ENCODE measurements around the gene PKIB.

The PKIB gene

DNA sequence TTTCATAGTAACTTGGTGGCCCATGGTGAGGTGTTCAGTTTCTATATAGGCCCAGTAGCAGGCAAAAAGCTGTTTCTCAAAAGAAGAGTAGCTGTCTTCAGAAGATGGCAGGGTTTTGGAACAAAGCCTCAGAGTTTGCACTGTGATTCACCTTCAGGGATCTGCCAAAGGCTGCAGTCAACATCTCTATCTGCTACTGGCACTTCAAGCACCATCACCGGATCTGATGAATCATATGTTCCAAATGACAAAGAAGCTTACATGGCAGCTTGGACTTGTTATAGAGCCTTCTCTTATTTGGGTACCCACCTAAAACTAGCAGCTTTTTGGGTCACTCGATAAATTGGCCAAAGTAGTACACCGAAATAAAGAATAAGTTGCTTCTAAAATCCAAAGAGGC, 39.5 kb downstream of the PKIB start:
- Histone ChIP-seq H3K18ac (ENCODE audit: low read length) (no peak overlapping the region), H3K79me1 (ENCODE audit: low read length) (no peaks in the 10 kb centered on the region), H2BK15ac (replicated peaks; ENCODE audit: low read depth) (no peak overlapping the region), H3K9ac (ENCODE audit: low read length) (no peak overlapping the region), H2AK5ac (ENCODE audit: low read length) (no peak overlapping the region), H3K4me2 (ENCODE audit: low read length) (no peak overlapping the region), H3K4me1 (ENCODE audit: control insufficient read depth, low read depth, low read length) (no peaks in the 10 kb centered on the region), H3K23ac (ENCODE audit: low read length) (no peak overlapping the region), H3K27me3 (ENCODE audit: insufficient read depth, low read length, poor library complexity) (no peaks in the 10 kb centered on the region), H3K56ac (ENCODE audit: low read length) (no peak overlapping the region), H4K5ac (ENCODE audit: low read length) (no peak overlapping the region), H3K4me3 (ENCODE audit: low read length) (no peak overlapping the region), H3K36me3 (ENCODE audit: control insufficient read depth, insufficient read depth, low read length) (no peaks in the 10 kb centered on the region), H2BK120ac (ENCODE audit: low read depth, low read length) (no peak overlapping the region), H2BK5ac (ENCODE audit: low read length) (no peak overlapping the region), H4K8ac (ENCODE audit: low read depth, low read length) (no peak overlapping the region), H3K27ac (ENCODE audit: low read depth, low read length) (no peak overlapping the region), H3K4ac (ENCODE audit: low read depth, low read length) (no peak overlapping the region), H3K79me2 (ENCODE audit: control insufficient read depth, insufficient read depth, low read length) (no peaks in the 10 kb centered on the region)
- DNase-seq: no peak
- WGBS (ENCODE audit: extremely low coverage, insufficient coverage, low lambda C conversion rate): no CpG with 5 or more reads among the region's 3 CpGs

DNA sequence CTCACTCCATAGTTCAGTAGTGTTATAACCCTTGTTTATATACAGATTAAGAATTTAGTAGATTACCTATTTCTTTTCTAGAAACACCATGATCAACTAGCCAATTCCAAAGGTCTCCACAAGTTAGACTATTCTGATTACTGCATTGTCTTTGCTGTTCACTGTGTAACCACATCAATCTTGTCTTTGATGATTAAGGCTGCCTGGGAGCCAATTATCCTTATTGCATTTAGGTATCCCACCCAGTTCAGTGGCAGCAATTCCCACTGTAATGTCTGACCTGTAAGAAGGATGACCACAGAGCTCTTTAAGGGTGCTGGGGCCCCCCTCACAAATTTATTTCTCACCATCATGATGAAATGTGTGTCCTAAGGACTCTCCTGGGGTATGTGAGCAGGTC, 40.2 kb downstream of the PKIB start:
- no peak overlapping the region for H3K4me3 ChIP-seq (ENCODE audit: low read length)
- H3K18ac ChIP-seq (ENCODE audit: low read length): no peak overlapping the region
- H2BK120ac ChIP-seq (ENCODE audit: low read depth, low read length): no peak overlapping the region
- DNase-seq: no peak
- H2BK5ac ChIP-seq (ENCODE audit: low read length): no peak overlapping the region
- H3K56ac ChIP-seq (ENCODE audit: low read length): no peak overlapping the region
- H3K23ac ChIP-seq (ENCODE audit: low read length): no peak overlapping the region
- no peak overlapping the region for H4K5ac ChIP-seq (ENCODE audit: low read length)
- H3K27me3 ChIP-seq (ENCODE audit: insufficient read depth, low read length, poor library complexity): no peaks in the 10 kb centered on the region
- H4K8ac ChIP-seq (ENCODE audit: low read depth, low read length): no peak overlapping the region
- no peaks in the 10 kb centered on the region for H3K79me1 ChIP-seq (ENCODE audit: low read length)
- H3K79me2 ChIP-seq (ENCODE audit: control insufficient read depth, insufficient read depth, low read length): no peaks in the 10 kb centered on the region
- H3K4me1 ChIP-seq (ENCODE audit: control insufficient read depth, low read depth, low read length): no peaks in the 10 kb centered on the region
- H3K4me2 ChIP-seq (ENCODE audit: low read length): no peak overlapping the region
- no peak overlapping the region for H3K4ac ChIP-seq (ENCODE audit: low read depth, low read length)
- H3K27ac ChIP-seq (ENCODE audit: low read depth, low read length): no peak overlapping the region
- no peaks in the 10 kb centered on the region for H3K36me3 ChIP-seq (ENCODE audit: control insufficient read depth, insufficient read depth, low read length)
- no peak overlapping the region for H3K9ac ChIP-seq (ENCODE audit: low read length)
- no peak overlapping the region for H2AK5ac ChIP-seq (ENCODE audit: low read length)
- H2BK15ac ChIP-seq (replicated peaks; ENCODE audit: low read depth): no peak overlapping the region

DNA sequence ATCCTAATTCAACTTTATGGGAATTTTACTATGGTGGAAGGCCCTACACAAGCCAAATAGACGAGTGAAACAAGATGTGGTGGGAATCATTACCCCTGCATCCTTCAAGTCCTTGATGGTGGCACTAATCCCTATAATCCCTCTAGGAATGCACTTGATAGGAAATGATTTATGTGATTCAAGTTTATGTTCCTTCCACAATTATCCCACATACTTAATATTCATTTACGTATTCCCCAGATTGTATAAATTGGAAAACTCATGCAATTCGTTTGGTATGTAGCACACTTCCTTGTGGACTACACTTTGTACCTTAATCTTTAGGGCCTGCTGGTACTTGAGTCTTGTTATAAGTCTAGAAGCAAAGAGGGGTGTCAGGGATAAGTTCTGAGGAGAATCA, 40.8 kb downstream of the PKIB start:
- no peak overlapping the region for H3K18ac ChIP-seq (ENCODE audit: low read length)
- WGBS (ENCODE audit: extremely low coverage, insufficient coverage, low lambda C conversion rate): no CpG with 5 or more reads among the region's 3 CpGs
- H3K36me3 ChIP-seq (ENCODE audit: control insufficient read depth, insufficient read depth, low read length): no peaks in the 10 kb centered on the region
- no peaks in the 10 kb centered on the region for H3K79me2 ChIP-seq (ENCODE audit: control insufficient read depth, insufficient read depth, low read length)
- H3K4me2 ChIP-seq (ENCODE audit: low read length): no peak overlapping the region
- no peak overlapping the region for H4K5ac ChIP-seq (ENCODE audit: low read length)
- H3K23ac ChIP-seq (ENCODE audit: low read length): no peak overlapping the region
- H3K79me1 ChIP-seq (ENCODE audit: low read length): no peaks in the 10 kb centered on the region
- H4K8ac ChIP-seq (ENCODE audit: low read depth, low read length): no peak overlapping the region
- H3K4me3 ChIP-seq (ENCODE audit: low read length): no peak overlapping the region
- no peak overlapping the region for H2BK15ac ChIP-seq (replicated peaks; ENCODE audit: low read depth)
- no peak for DNase-seq
- H3K4me1 ChIP-seq (ENCODE audit: control insufficient read depth, low read depth, low read length): no peaks in the 10 kb centered on the region
- H3K27ac ChIP-seq (ENCODE audit: low read depth, low read length): no peak overlapping the region
- no peak overlapping the region for H2BK120ac ChIP-seq (ENCODE audit: low read depth, low read length)
- no peak overlapping the region for H3K4ac ChIP-seq (ENCODE audit: low read depth, low read length)
- no peak overlapping the region for H2BK5ac ChIP-seq (ENCODE audit: low read length)
- H3K9ac ChIP-seq (ENCODE audit: low read length): no peak overlapping the region
- H3K56ac ChIP-seq (ENCODE audit: low read length): no peak overlapping the region
- no peaks in the 10 kb centered on the region for H3K27me3 ChIP-seq (ENCODE audit: insufficient read depth, low read length, poor library complexity)
- no peak overlapping the region for H2AK5ac ChIP-seq (ENCODE audit: low read length)

DNA sequence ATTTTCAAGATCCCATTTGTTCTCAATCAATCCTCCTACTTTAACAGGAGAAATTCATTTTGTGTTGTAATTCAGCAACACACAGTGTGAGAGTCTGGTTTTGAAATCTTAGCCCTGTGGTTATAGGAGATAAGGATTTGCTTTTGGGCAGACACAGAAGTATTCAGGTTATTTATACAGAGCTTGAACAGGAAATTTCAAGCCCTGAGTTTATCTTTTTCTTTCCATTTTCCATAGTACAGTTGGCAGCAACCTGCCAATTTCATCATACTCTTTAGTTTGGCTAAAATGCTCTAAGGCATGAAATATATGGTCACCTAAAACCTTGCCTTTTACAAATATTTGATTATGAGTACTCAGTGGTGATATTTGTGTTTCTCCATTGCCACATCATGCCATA, 41.4 kb downstream of the PKIB start:
- Histone ChIP-seq H3K79me2 (ENCODE audit: control insufficient read depth, insufficient read depth, low read length) (no peaks in the 10 kb centered on the region), H3K9ac (ENCODE audit: low read length) (no peak overlapping the region), H3K27me3 (ENCODE audit: insufficient read depth, low read length, poor library complexity) (no peaks in the 10 kb centered on the region), H3K27ac (ENCODE audit: low read depth, low read length) (no peak overlapping the region), H3K4ac (ENCODE audit: low read depth, low read length) (no peak overlapping the region), H3K4me1 (ENCODE audit: control insufficient read depth, low read depth, low read length) (no peaks in the 10 kb centered on the region), H2AK5ac (ENCODE audit: low read length) (no peak overlapping the region), H3K18ac (ENCODE audit: low read length) (no peak overlapping the region), H3K23ac (ENCODE audit: low read length) (no peak overlapping the region), H3K79me1 (ENCODE audit: low read length) (no peaks in the 10 kb centered on the region), H4K5ac (ENCODE audit: low read length) (no peak overlapping the region), H3K56ac (ENCODE audit: low read length) (no peak overlapping the region), H2BK120ac (ENCODE audit: low read depth, low read length) (no peak overlapping the region), H4K8ac (ENCODE audit: low read depth, low read length) (no peak overlapping the region), H2BK5ac (ENCODE audit: low read length) (no peak overlapping the region), H3K4me3 (ENCODE audit: low read length) (no peak overlapping the region), H3K36me3 (ENCODE audit: control insufficient read depth, insufficient read depth, low read length) (no peaks in the 10 kb centered on the region), H3K4me2 (ENCODE audit: low read length) (no peak overlapping the region), H2BK15ac (replicated peaks; ENCODE audit: low read depth) (no peak overlapping the region)
- DNase-seq: no peak

DNA sequence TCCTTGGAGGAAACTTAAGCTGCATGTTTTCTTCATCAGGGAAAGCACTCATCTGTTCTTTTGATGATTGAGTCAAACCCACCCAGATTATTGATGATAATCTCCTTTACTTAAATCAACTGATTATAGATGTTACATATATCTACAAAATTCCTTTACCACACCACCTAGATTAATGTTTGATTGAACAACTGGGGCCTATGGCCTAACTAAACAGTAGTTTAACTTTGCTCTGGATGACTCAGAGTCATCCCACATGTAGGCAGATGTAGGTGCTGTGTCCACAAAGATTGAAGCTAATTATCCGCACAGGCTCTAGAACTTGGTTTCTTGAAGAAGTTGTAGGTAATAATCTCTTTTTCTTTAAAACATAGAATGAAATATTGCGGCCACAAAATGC, 42.2 kb downstream of the PKIB start:
- H3K9ac ChIP-seq (ENCODE audit: low read length): no peak overlapping the region
- H3K79me2 ChIP-seq (ENCODE audit: control insufficient read depth, insufficient read depth, low read length): no peaks in the 10 kb centered on the region
- WGBS (ENCODE audit: extremely low coverage, insufficient coverage, low lambda C conversion rate): no CpG with 5 or more reads among the region's 2 CpGs
- H2BK120ac ChIP-seq (ENCODE audit: low read depth, low read length): no peak overlapping the region
- H2BK15ac ChIP-seq (replicated peaks; ENCODE audit: low read depth): no peak overlapping the region
- no peaks in the 10 kb centered on the region for H3K4me1 ChIP-seq (ENCODE audit: control insufficient read depth, low read depth, low read length)
- no peaks in the 10 kb centered on the region for H3K36me3 ChIP-seq (ENCODE audit: control insufficient read depth, insufficient read depth, low read length)
- H3K56ac ChIP-seq (ENCODE audit: low read length): no peak overlapping the region
- H3K18ac ChIP-seq (ENCODE audit: low read length): no peak overlapping the region
- H3K4me2 ChIP-seq (ENCODE audit: low read length): no peak overlapping the region
- no peak overlapping the region for H2AK5ac ChIP-seq (ENCODE audit: low read length)
- no peak overlapping the region for H4K8ac ChIP-seq (ENCODE audit: low read depth, low read length)
- no peak for DNase-seq
- H3K4me3 ChIP-seq (ENCODE audit: low read length): no peak overlapping the region
- no peak overlapping the region for H3K4ac ChIP-seq (ENCODE audit: low read depth, low read length)
- no peaks in the 10 kb centered on the region for H3K27me3 ChIP-seq (ENCODE audit: insufficient read depth, low read length, poor library complexity)
- H3K27ac ChIP-seq (ENCODE audit: low read depth, low read length): no peak overlapping the region
- no peak overlapping the region for H4K5ac ChIP-seq (ENCODE audit: low read length)
- H3K23ac ChIP-seq (ENCODE audit: low read length): no peak overlapping the region
- H3K79me1 ChIP-seq (ENCODE audit: low read length): no peaks in the 10 kb centered on the region
- no peak overlapping the region for H2BK5ac ChIP-seq (ENCODE audit: low read length)

DNA sequence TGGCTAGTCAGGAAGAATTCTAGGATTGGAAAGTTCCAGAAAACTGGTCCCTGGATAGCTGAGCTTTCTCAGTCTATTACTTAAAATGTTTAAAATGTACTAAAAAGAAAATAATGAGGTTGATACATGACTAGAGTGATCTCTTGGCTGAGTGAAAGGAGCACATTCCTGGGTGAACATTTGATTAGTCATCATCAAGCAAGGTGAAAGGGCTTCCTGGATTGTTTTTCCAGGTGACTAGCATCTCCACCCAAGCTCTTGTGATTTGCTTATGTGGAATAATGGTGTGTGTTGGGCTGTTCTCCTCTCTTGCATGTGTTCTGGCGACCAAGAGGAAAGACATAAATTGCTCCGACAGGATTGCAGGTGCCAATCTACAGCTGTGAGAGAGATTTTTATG, 42.9 kb downstream of the PKIB start:
- no peak overlapping the region for H3K9ac ChIP-seq (ENCODE audit: low read length)
- no peaks in the 10 kb centered on the region for H3K36me3 ChIP-seq (ENCODE audit: control insufficient read depth, insufficient read depth, low read length)
- no peak overlapping the region for H3K56ac ChIP-seq (ENCODE audit: low read length)
- no peak overlapping the region for H2BK15ac ChIP-seq (replicated peaks; ENCODE audit: low read depth)
- no peaks in the 10 kb centered on the region for H3K79me2 ChIP-seq (ENCODE audit: control insufficient read depth, insufficient read depth, low read length)
- H2BK120ac ChIP-seq (ENCODE audit: low read depth, low read length): no peak overlapping the region
- H3K79me1 ChIP-seq (ENCODE audit: low read length): no peaks in the 10 kb centered on the region
- no peak overlapping the region for H3K4me2 ChIP-seq (ENCODE audit: low read length)
- H3K4ac ChIP-seq (ENCODE audit: low read depth, low read length): no peak overlapping the region
- H4K5ac ChIP-seq (ENCODE audit: low read length): no peak overlapping the region
- no peak overlapping the region for H3K18ac ChIP-seq (ENCODE audit: low read length)
- no peak overlapping the region for H4K8ac ChIP-seq (ENCODE audit: low read depth, low read length)
- no peaks in the 10 kb centered on the region for H3K27me3 ChIP-seq (ENCODE audit: insufficient read depth, low read length, poor library complexity)
- H3K23ac ChIP-seq (ENCODE audit: low read length): no peak overlapping the region
- no peak overlapping the region for H2AK5ac ChIP-seq (ENCODE audit: low read length)
- H3K4me3 ChIP-seq (ENCODE audit: low read length): no peak overlapping the region
- WGBS (ENCODE audit: extremely low coverage, insufficient coverage, low lambda C conversion rate): no CpG with 5 or more reads among the region's 2 CpGs
- no peak overlapping the region for H2BK5ac ChIP-seq (ENCODE audit: low read length)
- DNase-seq: no peak
- H3K27ac ChIP-seq (ENCODE audit: low read depth, low read length): no peak overlapping the region
- no peaks in the 10 kb centered on the region for H3K4me1 ChIP-seq (ENCODE audit: control insufficient read depth, low read depth, low read length)

Data from mesendoderm (in vitro differentiated cells).